Neural cell (in vitro differentiated cells): ENCODE measurements around the gene KRTDAP. TPM values are rescaled to one million over a fixed set of nuclear protein-coding genes. Genes with fewer than 3 reads are reported as not detected.

Experiments
- H2AFZ ChIP-seq: fragments of 200-600, 300-800 bp; sonication (generic), shearing (Covaris generic); 2 replicates; pipeline ENCODE4 v1.6.0; 2014; ENCODE audit warnings: low read depth, mild to moderate bottlenecking, antibody characterized with exemption, low read length, moderate library complexity
- H3F3A ChIP-seq: fragments of 200-600 bp; shearing (Covaris generic); 2 replicates; pipeline ENCODE4 v1.6.1; 2016; ENCODE audit warnings: mild to moderate bottlenecking, moderate library complexity, mixed read lengths, antibody characterized with exemption, low read length; ENCODE audit not compliant: insufficient read depth, poor library complexity, severe bottlenecking
- H3K27ac ChIP-seq: fragments of 200-600, 300-800 bp; sonication (generic), shearing (Covaris generic); 2 replicates; pipeline ENCODE4 v1.5.1; 2014; ENCODE audit warnings: mild to moderate bottlenecking, low read length, moderate library complexity
- H3K27me3 ChIP-seq: fragments of 300-800, 200-600 bp; sonication (generic), shearing (Covaris generic); 2 replicates; pipeline ENCODE4 v1.6.0; 2014; ENCODE audit warnings: mild to moderate bottlenecking, low read depth, low read length, moderate library complexity; ENCODE audit not compliant: insufficient read depth
- H3K36me3 ChIP-seq: fragments of 300-800, 200-600 bp; sonication (generic), shearing (Covaris generic); 2 replicates; pipeline ENCODE4 v1.5.1; 2014; ENCODE audit warnings: mild to moderate bottlenecking, antibody characterized with exemption, low read length, moderate library complexity; ENCODE audit not compliant: insufficient read depth
- H3K4me2 ChIP-seq: fragments of 300-800, 200-600 bp; sonication (generic), shearing (Covaris generic); 2 replicates; pipeline ENCODE4 v1.6.0; 2014; ENCODE audit warnings: mild to moderate bottlenecking, low read length
- H3K4me3 ChIP-seq: fragments of 300-800, 200-600 bp; sonication (generic), shearing (Covaris generic); 2 replicates; pipeline ENCODE4 v1.5.1; 2014; ENCODE audit warnings: mild to moderate bottlenecking, low read length, moderate library complexity
- H3K79me2 ChIP-seq: fragments of 200-600 bp; shearing (Covaris generic); replicated peaks from 2 replicates; pipeline ENCODE4 v1.6.0; 2014; ENCODE audit warnings: mild to moderate bottlenecking, low read length, moderate library complexity; ENCODE audit not compliant: insufficient read depth
- H3K9ac ChIP-seq: fragments of 300-800, 200-600 bp; sonication (generic), shearing (Covaris generic); 2 replicates; pipeline ENCODE4 v1.6.1; 2016; ENCODE audit warnings: mild to moderate bottlenecking, low read length, mixed read lengths
- H3K9me2 ChIP-seq: fragments of 200-600 bp; shearing (Covaris generic); 2 replicates; pipeline ENCODE4 v1.6.1; 2016; ENCODE audit warnings: mild to moderate bottlenecking, low read length, mixed read lengths; ENCODE audit not compliant: insufficient read depth
- H3K9me3 ChIP-seq: fragments of 200-600, 300-800 bp; sonication (generic), shearing (Covaris generic); 2 replicates; pipeline ENCODE4 v1.6.1; 2016; ENCODE audit warnings: mild to moderate bottlenecking, mixed run types, low read length, moderate library complexity, mixed read lengths
- H4K20me1 ChIP-seq: fragments of 200-600 bp; shearing (Covaris generic); 2 replicates; pipeline ENCODE4 v1.6.1; 2016; ENCODE audit warnings: mild to moderate bottlenecking, mixed run types; ENCODE audit not compliant: insufficient read depth
- CTCF ChIP-seq: fragments of 450-650 bp; IDR thresholded peaks from 2 replicates; pipeline ENCODE4 v1.5.1; 2014; ENCODE audit warnings: antibody characterized with exemption, mild to moderate bottlenecking, moderate library complexity; ENCODE audit not compliant: poor library complexity, severe bottlenecking
- EP300 ChIP-seq: fragments of 450-650 bp; conservative IDR thresholded peaks from 2 replicates; pipeline ENCODE4 v1.6.1; 2014; ENCODE audit warnings: antibody characterized with exemption, mild to moderate bottlenecking, moderate library complexity; ENCODE audit not compliant: poor library complexity, severe bottlenecking
- EZH2 ChIP-seq: fragments of 200-600, 300-800 bp; shearing (Covaris generic), sonication (generic); IDR thresholded peaks from 2 replicates; pipeline ENCODE4 v1.6.1; 2014; ENCODE audit warnings: antibody characterized with exemption, low read length, borderline replicate concordance, mild to moderate bottlenecking; ENCODE audit not compliant: insufficient read depth, poor library complexity, severe bottlenecking
- MXI1 ChIP-seq: fragments of 450-650 bp; conservative IDR thresholded peaks from 2 replicates; pipeline ENCODE4 v1.6.1; 2014; ENCODE audit warnings: antibody characterized with exemption, mild to moderate bottlenecking; ENCODE audit not compliant: poor library complexity, severe bottlenecking
- POLR2AphosphoS5 ChIP-seq: IDR thresholded peaks from 2 replicates; pipeline ENCODE4 v1.6.1; 2012
- RAD21 ChIP-seq: fragments of 450-650 bp; conservative IDR thresholded peaks from 2 replicates; pipeline ENCODE4 v1.6.1; 2014; ENCODE audit warnings: antibody characterized with exemption, mild to moderate bottlenecking, moderate library complexity
- REST ChIP-seq: IDR thresholded peaks from 2 replicates; pipeline ENCODE4 v1.6.1; 2012; ENCODE audit warnings: borderline replicate concordance
- SMC3 ChIP-seq: fragments of 450-650 bp; conservative IDR thresholded peaks from 2 replicates; pipeline ENCODE4 v1.6.1; 2014; ENCODE audit warnings: antibody characterized with exemption, mild to moderate bottlenecking, moderate library complexity; ENCODE audit not compliant: poor library complexity
- TAF1 ChIP-seq: IDR thresholded peaks from 2 replicates; pipeline ENCODE4 v1.6.1; 2012; ENCODE audit warnings: low read depth
- polyA plus RNA-seq: library from polyadenylated mRNA; depleted of rRNA; stranded (reverse); fragments of >200 nt; gene quantifications from 2 replicates; pipeline ENCODE4 v1.2.3, GENCODE V29; 2014

The KRTDAP gene
- polyA plus RNA-seq, 1 donor from 2014 or later: not detected

GRCh38 chr19:35516310-35516709, 26.0 kb upstream of the KRTDAP start:
- Histone ChIP-seq H3K9me3 (no peaks in the 10 kb centered on the region), H2AFZ (no peak overlapping the region), H3K79me2 (no peaks in the 10 kb centered on the region), H3K27me3 (peaks cover 7% of the 10 kb centered on the region), H3K36me3 (no peaks in the 10 kb centered on the region), H3K9me2 (no peaks in the 10 kb centered on the region), H3K4me3 (no peak overlapping the region), H3K9ac (no peak overlapping the region), H3K27ac (no peak overlapping the region), H3F3A (no peaks in the 10 kb centered on the region), H3K4me2 (no peak overlapping the region), H4K20me1 (no peaks in the 10 kb centered on the region)
- TF ChIP-seq POLR2AphosphoS5 (no peak), RAD21 (no peak), EZH2 (no peak), EP300 (no peak)

- no peaks in the 10 kb centered on the region for H3F3A ChIP-seq
- H3K79me2 ChIP-seq: no peaks in the 10 kb centered on the region
- no peaks in the 10 kb centered on the region for H3K36me3 ChIP-seq
- no peak for TF ChIP-seq TAF1
- TF ChIP-seq CTCF: no peak
- TF ChIP-seq EZH2: no peak
- TF ChIP-seq RAD21: no peak
- TF ChIP-seq MXI1: no peak
- TF ChIP-seq REST: no peak
- no peak for TF ChIP-seq EP300
- TF ChIP-seq SMC3: no peak
- TF ChIP-seq POLR2AphosphoS5: no peak
- H3K27me3 ChIP-seq: peaks cover 25% of the 10 kb centered on the region
- no peak overlapping the region for H2AFZ ChIP-seq
- no peak overlapping the region for H3K4me2 ChIP-seq
- H3K4me3 ChIP-seq: no peak overlapping the region
- no peak overlapping the region for H3K9ac ChIP-seq
- H4K20me1 ChIP-seq: no peaks in the 10 kb centered on the region
- no peaks in the 10 kb centered on the region for H3K9me2 ChIP-seq
- no peaks in the 10 kb centered on the region for H3K9me3 ChIP-seq
- no peak overlapping the region for H3K27ac ChIP-seq
These were observed 24.1 kb upstream of the KRTDAP start for GRCh38 chr19:35514282-35514809.
